Measurements from ENCODE around the gene AFP.

DNA sequence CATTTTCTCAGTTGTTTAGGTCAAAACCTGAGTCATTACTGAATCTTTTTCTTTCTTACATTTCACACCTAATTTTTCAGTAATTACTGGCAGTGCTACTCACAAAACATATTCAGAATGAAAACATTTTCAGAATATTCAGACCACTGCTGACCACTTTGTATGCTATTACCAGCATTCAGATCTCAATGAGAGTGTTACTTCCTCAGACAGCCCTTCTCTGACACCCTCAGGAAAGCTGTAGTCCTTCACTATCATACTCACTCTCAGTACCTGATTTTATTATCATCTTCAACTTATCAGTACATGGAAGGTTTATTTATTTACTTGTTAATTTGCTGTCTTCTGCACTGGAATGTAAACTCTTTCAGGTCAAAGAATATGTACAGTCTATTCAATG lies 44.2 kb upstream of the AFP start:
- TF ChIP-seq, protein P1, sequence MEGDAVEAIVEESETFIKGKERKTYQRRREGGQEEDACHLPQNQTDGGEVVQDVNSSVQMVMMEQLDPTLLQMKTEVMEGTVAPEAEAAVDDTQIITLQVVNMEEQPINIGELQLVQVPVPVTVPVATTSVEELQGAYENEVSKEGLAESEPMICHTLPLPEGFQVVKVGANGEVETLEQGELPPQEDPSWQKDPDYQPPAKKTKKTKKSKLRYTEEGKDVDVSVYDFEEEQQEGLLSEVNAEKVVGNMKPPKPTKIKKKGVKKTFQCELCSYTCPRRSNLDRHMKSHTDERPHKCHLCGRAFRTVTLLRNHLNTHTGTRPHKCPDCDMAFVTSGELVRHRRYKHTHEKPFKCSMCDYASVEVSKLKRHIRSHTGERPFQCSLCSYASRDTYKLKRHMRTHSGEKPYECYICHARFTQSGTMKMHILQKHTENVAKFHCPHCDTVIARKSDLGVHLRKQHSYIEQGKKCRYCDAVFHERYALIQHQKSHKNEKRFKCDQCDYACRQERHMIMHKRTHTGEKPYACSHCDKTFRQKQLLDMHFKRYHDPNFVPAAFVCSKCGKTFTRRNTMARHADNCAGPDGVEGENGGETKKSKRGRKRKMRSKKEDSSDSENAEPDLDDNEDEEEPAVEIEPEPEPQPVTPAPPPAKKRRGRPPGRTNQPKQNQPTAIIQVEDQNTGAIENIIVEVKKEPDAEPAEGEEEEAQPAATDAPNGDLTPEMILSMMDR (IDR thresholded peaks at IDR 0.05), result no peak
- no peak for TF ChIP-seq POLR2AphosphoS5 (IDR thresholded peaks at IDR 0.05; ENCODE audit: insufficient read depth in 1 of 2, low read depth in 1 of 2)
